Measurements from ENCODE around the gene CEL. TPM values are rescaled to one million over a fixed set of nuclear protein-coding genes. Genes with fewer than 3 reads are reported as not detected.

The CEL gene
- total RNA-seq, 1 experiment from 2014 or later = 3.1 TPM

DNA sequence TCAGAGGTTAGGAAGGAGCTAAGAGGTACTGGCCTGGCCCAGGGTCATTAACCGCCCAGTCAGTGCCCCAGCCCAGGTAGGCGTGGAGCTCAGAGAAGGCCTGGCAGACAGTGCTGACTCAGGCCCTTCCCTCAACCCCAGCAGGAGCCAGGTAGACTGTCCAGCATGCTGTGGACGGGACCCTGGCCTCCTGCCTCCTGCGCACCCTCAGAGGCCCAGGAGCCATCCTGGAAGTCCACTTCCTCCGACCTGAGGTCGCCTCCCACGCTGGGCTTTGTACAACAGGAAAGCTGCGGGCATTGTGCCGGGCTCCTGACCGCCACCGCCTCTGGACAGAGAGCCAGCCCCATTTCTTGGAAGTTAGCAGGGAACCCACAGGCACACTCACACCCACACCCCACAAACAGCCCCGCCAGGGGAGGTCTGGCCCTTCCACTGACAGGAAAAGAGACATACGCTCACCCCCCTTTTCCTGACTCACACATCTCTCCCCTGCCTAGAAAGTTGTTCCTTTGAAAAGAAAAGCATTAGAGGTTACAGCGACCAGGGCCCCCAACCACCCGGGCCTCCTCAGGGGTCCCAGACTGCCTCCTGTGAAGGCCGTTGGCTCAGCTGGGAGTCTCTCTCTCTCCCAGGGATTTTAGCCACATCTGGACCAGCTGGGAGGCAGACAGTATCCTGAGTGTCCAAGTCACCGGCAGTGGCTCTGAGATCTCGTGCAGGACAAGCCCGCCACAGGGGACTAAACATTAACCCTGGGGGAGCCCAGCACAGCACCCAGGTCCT, 51.6 kb downstream of the CEL start:
- H3K27me3 Mint-ChIP-seq (ENCODE audit: unreplicated experiment) = no peaks in the 10 kb centered on the region
- no TSS peak for BruUV-seq (replicated peaks)
- H3K9me3 Mint-ChIP-seq (ENCODE audit: low read depth, unreplicated experiment) = no peaks in the 10 kb centered on the region
- TF ChIP-seq, protein P1, sequence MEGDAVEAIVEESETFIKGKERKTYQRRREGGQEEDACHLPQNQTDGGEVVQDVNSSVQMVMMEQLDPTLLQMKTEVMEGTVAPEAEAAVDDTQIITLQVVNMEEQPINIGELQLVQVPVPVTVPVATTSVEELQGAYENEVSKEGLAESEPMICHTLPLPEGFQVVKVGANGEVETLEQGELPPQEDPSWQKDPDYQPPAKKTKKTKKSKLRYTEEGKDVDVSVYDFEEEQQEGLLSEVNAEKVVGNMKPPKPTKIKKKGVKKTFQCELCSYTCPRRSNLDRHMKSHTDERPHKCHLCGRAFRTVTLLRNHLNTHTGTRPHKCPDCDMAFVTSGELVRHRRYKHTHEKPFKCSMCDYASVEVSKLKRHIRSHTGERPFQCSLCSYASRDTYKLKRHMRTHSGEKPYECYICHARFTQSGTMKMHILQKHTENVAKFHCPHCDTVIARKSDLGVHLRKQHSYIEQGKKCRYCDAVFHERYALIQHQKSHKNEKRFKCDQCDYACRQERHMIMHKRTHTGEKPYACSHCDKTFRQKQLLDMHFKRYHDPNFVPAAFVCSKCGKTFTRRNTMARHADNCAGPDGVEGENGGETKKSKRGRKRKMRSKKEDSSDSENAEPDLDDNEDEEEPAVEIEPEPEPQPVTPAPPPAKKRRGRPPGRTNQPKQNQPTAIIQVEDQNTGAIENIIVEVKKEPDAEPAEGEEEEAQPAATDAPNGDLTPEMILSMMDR (IDR thresholded peaks at IDR 0.05; ENCODE audit: unreplicated experiment) = no peak
- no peak for DNase-seq
- H3K4me1 Mint-ChIP-seq (ENCODE audit: low read depth, unreplicated experiment) = no peaks in the 10 kb centered on the region
- intact Hi-C loops (cut with micrococcal nuclease; ENCODE audit: unreplicated experiment) = no loop called here
- CTCF ChIA-PET = interaction anchor here (0.6 kb wide), 1 partner anchor 375 kb away, joined by 5 read pairs; no protein-coding TSS in a partner anchor
- H3K4me3 Mint-ChIP-seq (ENCODE audit: low read depth, unreplicated experiment) = no peak overlapping the region
- no peak overlapping the region for H3K27ac Mint-ChIP-seq (ENCODE audit: unreplicated experiment)
- peaks cover 5% of the 10 kb centered on the region for H3K36me3 Mint-ChIP-seq (ENCODE audit: insufficient read depth, unreplicated experiment)

DNA sequence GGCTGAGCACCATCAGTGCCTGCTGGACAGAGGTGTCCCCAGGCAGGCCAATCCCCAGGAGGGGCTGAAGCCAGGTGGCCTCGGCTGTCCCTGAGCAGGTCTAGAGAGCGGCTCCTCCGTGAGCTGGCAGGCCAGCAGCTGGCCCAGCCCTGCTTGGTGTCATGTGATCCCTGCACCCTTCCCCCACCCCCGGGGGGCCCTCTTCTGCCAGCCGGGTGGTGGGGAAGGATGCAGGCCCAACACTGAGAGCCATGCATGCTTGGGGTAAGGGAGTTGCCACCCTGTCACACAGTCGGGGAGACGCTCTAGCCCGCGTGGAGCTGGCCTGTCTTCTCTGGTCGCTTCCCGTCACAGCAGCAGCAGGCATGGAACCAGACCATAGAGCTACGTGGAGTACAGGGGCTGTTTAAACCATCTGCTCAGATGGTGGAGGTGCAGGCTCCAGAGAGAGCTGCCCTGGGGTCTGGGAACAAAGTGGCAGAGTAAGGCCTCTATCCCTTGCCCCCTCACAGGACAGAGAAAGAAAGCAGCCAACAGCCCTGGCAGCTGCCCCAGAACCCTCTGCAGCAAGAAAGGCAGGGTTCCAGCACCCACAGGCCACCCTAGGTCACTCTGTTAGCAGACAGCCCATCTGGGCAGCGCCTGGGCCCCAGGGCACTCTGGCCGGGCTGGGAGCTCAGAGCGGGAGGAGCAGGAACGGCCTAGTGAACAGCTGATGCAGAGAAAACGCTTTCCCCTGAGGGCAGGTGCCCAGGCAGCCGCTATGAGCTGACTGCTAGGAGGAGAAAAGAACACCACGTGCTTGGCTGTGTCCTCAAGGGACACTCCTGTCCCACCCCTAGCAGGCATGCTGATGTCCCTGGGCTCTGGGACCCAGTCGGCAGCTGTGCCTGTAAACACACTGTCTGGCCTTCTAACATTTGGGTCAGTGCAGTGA, 52.4 kb downstream of the CEL start:
- H3K27me3 Mint-ChIP-seq (ENCODE audit: unreplicated experiment) = no peaks in the 10 kb centered on the region
- BruUV-seq (replicated peaks) = no TSS peak
- H3K9me3 Mint-ChIP-seq (ENCODE audit: low read depth, unreplicated experiment) = no peaks in the 10 kb centered on the region
- no peak overlapping the region for H3K4me3 Mint-ChIP-seq (ENCODE audit: low read depth, unreplicated experiment)
- TF ChIP-seq, protein P1 (IDR thresholded peaks at IDR 0.05; ENCODE audit: unreplicated experiment) = no peak
- H3K36me3 Mint-ChIP-seq (ENCODE audit: insufficient read depth, unreplicated experiment) = peaks cover 5% of the 10 kb centered on the region
- no peak for DNase-seq
- H3K4me1 Mint-ChIP-seq (ENCODE audit: low read depth, unreplicated experiment) = no peaks in the 10 kb centered on the region
- CTCF ChIA-PET = no interaction called here
- intact Hi-C loops (cut with micrococcal nuclease; ENCODE audit: unreplicated experiment) = no loop called here
- no peak overlapping the region for H3K27ac Mint-ChIP-seq (ENCODE audit: unreplicated experiment)

DNA sequence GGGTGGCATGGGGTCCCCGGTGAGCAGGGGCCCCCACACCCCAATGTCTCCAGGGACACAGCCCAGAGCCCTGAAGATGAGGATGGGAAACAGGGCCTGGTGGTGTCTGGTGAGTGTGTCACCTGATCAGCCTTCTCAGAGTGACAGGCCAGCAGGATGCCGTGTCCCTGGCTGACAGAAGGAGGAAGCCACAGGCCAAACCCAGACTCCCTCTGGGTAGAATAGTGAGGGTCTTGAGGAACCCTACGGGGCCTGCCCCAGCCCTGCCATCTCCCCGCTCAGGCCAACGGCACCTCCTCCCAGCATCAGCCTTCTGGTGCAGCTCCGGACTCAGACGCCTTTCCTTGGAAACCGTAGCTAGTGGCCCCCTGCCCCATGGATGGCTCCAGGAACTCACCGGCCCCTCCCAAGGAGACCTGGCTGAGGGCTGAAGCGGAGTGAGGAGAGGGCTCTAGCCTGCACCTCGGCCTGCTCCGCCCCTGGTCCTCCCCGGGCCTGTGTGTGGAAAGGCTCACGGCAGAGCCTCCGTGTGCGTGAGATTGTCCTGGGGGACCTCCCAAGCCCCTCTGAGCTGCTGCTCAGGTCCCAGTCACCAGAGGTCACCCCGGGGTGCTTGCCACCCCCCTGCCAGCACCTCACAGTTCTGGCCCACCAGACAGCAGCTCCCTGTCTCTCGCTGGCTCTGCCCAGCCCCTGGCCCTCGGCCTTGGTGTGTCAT, 53.3 kb downstream of the CEL start:
- Mint-ChIP-seq H3K36me3 (ENCODE audit: insufficient read depth, unreplicated experiment) (peaks cover 3% of the 10 kb centered on the region), H3K4me1 (ENCODE audit: low read depth, unreplicated experiment) (no peaks in the 10 kb centered on the region), H3K27me3 (ENCODE audit: unreplicated experiment) (no peaks in the 10 kb centered on the region), H3K9me3 (ENCODE audit: low read depth, unreplicated experiment) (no peaks in the 10 kb centered on the region), H3K4me3 (ENCODE audit: low read depth, unreplicated experiment) (no peak overlapping the region), H3K27ac (ENCODE audit: unreplicated experiment) (no peak overlapping the region)
- BruUV-seq (replicated peaks) = no TSS peak
- intact Hi-C loops (cut with micrococcal nuclease; ENCODE audit: unreplicated experiment) = no loop called here
- CTCF ChIA-PET = no interaction called here
- TF ChIP-seq, protein P1 (IDR thresholded peaks at IDR 0.05; ENCODE audit: unreplicated experiment) = no peak
- no peak for DNase-seq

DNA sequence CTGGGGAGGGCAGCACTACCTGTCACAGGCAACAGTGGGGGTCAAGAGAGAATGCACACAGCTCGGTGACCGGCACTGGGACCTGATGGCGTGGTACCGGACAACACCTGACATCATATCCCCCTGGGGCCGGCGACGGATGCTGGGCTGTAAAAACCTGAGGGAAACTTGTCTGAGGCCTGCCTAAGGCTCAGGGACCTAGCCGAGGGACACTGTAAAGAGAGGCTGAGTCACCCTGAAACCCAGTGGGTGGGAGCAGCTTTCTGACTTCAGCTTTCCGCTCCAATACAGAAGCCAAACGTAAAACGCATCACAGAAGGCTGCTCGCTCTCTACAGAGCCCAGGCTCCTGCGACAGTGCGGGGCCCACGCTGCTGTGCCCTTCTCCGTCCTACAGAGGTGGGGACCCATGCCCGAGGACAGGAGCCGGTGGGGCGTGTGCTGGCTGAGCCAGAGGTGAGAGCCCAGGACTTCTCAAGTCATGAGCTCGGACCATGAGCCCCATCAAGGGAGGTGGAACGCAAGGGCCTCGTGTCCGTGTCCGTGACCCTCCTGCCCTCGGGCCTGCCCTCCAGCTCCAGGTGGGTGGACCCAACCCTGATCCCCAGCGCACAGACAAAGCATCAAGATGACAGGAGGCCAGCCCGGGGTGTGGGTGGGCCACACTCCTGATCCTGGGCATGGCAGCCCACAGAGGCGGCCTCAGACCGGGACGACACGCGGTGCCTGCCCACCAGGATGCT, 54.0 kb downstream of the CEL start:
- no peaks in the 10 kb centered on the region for H3K9me3 Mint-ChIP-seq (ENCODE audit: low read depth, unreplicated experiment)
- H3K27me3 Mint-ChIP-seq (ENCODE audit: unreplicated experiment) = no peaks in the 10 kb centered on the region
- TF ChIP-seq, protein P1 (IDR thresholded peaks at IDR 0.05; ENCODE audit: unreplicated experiment) = no peak
- H3K4me3 Mint-ChIP-seq (ENCODE audit: low read depth, unreplicated experiment) = no peak overlapping the region
- H3K27ac Mint-ChIP-seq (ENCODE audit: unreplicated experiment) = no peak overlapping the region
- intact Hi-C loops (cut with micrococcal nuclease; ENCODE audit: unreplicated experiment) = no loop called here
- H3K4me1 Mint-ChIP-seq (ENCODE audit: low read depth, unreplicated experiment) = no peaks in the 10 kb centered on the region
- DNase-seq = no peak
- no TSS peak for BruUV-seq (replicated peaks)
- CTCF ChIA-PET = interaction anchor here (1.3 kb wide), 1 partner anchor 28 kb away, joined by 3 read pairs; no protein-coding TSS in a partner anchor
- H3K36me3 Mint-ChIP-seq (ENCODE audit: insufficient read depth, unreplicated experiment) = peaks cover 4% of the 10 kb centered on the region
